SW 1271 (cell line): ENCODE data around the gene SP6.

Experiments
- DNase-seq, 2 experiments: peaks; one replicate each; lab custom pipeline; 2025; lab: John Stamatoyannopoulos, UW

SP6 gene

DNA sequence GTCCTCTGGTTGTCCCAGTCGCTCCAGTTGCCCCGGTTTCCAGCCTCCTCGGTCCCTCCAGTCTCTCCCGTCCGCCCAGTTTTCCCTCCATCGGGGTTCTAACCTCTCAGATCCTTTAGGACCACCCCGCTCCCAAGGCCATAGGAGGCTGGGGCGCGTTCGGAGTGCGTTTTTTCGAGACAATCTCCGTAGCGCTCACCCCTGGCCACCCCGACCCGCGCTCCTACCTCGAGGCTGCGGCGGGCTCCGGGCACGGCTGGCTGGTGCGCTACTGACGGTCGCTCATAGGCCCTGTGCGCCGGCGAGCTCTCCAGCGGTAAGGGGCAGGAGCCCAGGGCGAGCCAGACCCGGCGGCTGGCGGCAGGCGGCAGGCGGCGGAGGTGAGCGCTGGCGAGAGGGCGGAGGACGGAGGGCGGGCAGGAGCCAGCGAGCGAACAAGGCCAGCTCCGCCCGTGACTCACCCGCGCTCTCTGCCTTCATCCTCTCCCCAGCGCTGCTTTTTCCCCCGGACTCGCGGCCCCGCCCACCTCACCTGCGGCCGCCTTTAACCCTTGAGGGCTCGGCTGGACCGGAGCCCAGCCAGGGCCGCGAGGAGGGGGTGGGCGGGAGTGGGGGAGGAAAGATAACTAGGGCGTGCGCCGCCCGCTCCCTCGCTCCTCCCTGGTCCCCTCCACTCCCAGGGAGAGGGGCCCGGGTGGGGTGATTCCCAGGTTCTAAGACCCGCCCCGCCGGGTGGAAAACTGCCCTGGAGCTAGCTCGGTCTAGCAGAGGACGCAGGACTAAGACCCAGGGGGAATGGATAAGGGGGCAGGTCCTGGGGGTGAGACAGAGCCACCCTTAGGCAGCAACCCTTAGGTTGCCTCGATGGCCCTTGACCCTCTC, at the start of gene SP6:
TSS of gene SP6 (minus strand) at position 472 of the 882 bp plus-strand sequence. CDS start 2,734 bp downstream, outside the sequence.
- DNase-seq = no peak

DNA sequence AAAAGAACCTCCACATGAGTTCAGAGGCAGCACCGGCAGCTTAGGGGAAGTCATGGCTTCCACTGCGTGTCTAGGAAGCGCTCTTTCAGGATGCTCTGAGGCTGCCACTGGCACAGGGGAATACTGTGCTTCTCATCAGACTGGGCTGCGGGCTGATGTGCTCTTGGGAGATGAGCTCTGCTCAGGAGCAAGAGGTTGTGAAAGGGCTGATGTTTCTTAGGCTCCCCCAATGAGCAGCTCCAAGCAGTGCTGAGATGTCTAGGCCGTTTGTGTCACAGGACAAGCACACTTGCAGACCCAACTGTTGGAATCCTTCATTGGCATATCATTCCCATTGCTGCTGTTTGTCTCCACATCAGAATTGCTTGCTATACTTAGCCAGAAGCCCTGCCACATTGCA, 48.7 kb upstream of the SP6 start:
- no peak for DNase-seq

DNA sequence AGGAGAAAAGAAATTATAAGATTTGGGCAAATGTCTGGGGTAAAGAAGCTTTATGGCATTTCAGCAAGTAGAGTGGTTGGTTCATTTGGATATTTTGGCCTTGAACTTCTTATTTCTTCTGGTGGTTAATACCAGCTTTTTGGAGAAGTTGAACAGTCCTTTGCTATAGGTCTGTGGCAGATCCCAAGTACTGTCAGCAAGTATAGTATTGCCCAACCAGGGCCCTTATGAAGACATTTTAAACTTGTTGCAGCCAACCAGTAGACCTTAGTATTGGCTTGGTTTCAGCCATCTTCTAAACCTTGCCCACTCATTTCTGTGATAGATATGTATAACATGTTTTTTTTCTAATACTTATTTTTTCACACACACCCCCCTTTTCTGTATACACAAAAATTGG, 47.3 kb upstream of the SP6 start:
- DNase-seq = no peak

DNA sequence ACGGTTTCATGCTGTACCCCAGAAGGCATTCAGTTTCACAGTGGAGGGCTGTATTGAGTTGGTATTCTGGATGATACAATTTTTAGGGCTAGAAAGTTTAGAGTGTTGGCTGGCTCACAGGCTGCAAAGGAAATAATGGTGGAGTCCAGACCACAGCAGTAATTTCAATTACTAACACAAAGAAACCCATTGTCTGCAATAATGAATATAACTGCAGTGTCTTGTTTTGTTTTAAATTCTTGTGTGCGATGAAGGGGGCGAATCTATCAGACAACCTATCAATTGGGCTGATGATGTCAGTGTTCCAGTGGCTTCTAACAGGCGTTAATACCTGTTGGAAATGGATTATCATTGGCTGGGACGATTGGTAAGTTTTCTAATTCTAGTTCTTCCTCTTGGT, 46.6 kb upstream of the SP6 start:
- DNase-seq = no peak

DNA sequence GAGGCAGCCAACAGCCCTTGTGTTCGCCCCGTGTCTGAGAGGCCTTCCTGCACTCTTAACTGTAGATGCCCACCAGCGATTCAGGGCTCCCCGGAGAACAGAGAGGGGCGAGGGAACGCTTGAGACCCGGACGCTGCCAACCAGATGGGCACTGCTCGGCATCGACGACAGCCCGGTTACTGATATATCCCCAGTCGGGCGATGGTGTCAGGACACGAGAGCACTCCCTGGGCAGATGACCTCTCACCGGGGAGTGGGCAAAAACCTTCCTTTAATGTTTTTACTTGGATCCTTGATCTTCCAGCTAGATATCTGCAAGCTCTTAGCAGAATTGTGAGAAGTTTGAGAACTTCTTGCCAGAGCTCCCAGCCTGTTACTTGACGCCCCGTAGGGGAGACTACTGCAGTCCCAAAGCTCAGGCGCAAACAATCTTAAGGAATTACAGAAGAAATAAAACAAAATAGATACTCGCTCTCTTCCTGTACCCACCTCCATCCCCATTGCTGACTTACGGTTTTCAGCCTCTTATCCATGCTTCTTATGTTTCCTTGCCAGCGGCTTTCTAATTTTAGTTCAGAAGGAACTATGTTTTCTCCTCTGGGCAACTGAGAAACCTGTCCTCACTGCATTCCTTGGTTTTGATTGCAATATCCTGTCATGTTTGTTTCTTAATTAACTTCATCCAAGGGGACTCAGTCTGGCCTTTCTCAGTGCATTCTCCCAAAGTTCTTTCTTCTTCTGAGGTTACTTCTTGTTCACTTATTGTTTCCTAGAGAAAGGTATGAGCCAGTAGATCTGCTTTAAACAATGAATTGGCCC, 45.9 kb upstream of the SP6 start:
- DNase-seq = no peak

DNA sequence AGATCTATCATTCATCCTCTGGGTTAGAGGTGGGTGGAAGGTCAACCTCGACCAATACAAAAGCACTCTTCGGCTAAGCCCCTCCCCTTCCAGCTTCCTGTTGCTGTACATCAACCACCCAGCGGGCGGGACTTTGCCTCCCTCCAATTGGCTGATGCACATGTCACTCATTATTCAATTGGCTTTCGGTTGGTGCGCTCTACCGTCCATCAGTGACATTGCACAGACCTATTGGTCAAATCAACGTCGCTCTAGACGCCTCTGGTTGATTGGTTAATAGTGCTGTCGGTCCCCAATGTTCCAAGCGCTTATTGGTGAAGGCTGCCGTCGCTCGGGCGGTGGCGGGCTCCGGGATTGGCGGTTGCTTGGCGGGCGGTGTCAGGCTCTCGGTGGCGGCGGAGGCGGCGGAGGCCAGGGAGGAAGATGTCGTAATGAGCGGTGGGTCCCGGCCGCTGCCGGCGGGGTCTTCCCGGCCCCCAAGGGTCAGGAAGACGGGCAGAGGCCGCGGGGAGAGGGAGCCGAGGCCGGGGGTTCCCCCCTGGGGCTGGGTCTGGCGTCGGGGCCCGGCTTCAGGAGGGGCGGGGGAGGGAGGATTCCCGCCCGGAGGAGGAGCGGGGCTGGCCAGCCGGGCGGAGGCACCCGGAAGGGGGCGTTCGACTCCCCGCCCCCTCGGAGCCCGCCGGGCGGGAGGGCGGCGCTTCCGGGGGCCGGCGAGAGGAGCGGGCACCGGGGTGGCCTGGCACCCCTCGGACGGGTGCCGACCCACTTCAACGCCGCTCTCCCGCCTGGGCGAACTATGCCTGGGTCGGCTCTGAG, 45.1 kb upstream of the SP6 start, which contains the start of gene SP2:
TSS of gene SP2 (plus strand) at position 381 of the 816 bp plus-strand sequence. CDS start at position 432, 51 bp downstream.
- DNase-seq = peak; percentile 99 to 100

DNA sequence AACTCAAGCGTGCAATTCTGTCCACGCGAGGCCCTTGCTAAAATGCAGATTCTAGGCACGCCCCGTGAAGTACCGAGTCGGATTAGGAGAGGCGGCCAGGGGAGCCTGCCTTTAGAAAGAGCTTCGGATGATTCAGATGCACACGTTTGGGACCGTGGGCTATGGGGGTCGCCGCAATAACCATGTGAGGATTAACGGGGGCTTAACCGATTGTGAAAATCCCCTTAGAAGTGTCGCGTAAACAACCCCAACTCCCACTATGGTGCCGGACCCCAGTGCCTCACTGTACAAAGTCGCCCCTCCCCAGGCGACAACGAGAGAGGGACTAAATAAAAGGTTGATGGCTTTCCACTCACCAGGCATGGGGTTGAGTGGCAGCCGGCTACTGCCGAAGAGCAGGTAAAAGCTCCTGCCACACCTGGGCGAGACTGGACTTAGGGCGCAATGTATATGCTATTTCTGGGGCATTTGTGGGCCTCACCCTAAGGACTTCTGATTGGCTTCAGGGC, 44.4 kb upstream of the SP6 start:
- no peak for DNase-seq

DNA sequence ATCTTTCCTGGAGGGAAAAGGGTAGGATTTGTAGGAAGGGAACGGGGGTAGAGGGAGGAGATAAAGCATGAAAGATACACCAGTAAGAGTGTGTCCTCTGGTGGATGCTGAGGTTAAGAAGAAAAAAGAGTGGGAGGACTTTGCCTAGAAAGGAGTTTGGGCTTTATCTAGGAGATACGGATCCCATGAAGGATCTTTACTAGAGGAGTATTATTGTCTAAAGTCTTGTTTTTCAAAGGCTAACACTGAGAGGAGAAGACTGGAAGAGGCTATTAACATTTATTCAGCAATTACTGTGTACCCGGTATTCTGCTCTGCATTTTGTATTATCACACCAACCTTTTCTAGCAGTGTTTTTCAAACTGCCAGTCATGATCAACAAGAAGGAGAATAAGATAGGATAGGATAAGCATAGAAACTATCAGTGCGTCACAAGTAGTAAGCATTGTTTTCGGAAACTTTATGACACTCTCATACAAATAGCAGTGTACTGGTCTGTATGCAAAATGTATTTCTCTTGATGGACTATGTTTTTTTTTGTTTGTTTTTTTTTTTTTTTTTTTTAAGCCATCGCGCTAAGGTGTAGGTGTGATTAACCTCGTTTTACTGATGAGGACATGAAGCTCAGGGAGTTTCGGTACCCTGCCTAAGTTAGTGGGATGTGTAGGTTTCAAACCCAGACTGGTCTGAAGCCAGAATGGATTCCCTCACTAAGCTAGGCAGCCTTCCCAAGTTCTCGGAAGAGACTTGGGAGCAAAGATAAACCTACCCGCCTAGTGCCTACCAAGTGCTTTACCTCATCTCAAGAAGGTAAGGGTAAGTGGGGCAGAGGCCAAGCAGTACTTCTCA, 43.8 kb upstream of the SP6 start:
- no peak for DNase-seq

DNA sequence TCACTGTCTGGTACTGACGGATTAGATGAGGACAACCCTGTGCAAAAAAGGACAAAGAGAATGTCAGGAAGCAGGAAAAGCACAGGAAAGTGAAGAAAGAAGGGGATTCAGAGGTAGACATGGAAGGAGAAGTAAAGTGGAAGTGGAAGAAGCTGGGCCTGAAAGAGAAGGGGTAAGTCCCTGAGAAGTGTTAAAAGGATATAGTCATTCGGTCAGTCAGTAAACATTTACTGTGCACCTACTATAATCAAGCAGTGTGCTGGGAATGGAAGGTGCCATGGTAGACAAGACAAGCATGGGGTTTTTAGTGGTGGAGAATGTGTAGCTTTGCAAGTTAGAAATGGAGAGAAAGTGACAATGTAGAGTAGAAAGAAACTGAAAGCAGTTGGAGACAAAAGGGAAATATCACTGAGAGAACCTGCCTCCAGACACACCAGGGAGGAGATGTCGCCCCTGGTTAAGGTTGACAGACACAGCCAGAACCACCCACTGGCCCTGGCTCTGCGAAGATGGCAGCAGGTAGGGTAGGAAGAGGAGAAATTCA, 40.7 kb upstream of the SP6 start:
- DNase-seq = no peak

DNA sequence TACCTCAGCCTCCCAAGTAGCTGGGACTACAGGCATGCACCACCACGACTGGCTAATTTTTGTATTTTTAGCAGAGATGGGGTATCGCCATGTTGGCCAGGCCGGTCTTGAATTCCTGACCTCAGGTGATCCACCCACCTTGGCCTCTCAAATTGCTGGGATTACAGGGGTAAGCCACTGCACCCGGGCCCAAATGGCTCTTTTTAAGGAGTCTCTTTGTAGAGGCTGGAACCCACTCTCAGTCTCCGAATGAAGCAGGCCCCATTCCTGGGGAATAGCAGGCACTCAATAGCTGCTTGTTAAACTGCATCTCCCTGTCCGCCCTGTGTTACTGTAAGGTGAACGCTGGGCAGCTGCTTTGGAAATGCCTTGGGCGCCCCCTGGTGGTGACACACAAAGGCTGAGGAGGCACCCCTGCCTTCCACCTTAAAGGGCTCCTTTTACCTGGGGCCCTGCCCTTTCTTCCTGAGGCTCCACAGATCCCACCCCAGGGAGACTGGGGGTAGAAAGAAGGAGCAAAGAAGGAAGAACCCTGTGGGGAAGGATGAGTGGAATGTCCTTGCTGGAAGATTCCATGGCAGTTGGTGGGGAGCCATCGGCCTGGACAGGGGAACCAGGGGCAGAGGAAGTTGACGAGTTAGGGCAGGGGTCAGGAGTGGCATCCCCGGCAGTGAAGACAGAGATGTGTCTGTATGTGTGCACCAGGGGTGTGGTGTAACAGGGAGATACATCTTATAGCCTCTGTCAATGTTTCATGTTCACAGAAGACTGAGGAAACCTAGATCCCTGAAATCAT, 39.0 kb upstream of the SP6 start:
- DNase-seq = peak; percentile 44 to 66

DNA sequence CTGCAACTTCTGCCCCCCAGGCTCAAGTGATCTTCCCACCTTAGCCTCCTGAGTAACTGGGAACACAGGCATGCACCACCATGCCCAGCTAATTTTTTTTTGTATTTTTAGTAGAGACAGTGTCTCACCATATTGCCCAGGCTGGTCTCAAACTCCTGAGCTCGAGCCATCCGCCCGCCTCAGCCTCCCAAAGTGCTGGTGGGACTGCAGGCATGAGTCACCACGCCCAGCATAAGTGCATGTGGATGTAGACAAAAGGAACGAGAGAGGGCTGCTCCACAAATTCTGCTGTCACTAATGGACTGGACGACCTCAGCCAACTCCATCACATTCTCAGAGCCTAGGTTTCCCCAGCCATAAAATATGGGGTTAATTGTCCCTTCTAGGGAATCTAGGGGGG, 37.3 kb upstream of the SP6 start:
- no peak for DNase-seq

DNA sequence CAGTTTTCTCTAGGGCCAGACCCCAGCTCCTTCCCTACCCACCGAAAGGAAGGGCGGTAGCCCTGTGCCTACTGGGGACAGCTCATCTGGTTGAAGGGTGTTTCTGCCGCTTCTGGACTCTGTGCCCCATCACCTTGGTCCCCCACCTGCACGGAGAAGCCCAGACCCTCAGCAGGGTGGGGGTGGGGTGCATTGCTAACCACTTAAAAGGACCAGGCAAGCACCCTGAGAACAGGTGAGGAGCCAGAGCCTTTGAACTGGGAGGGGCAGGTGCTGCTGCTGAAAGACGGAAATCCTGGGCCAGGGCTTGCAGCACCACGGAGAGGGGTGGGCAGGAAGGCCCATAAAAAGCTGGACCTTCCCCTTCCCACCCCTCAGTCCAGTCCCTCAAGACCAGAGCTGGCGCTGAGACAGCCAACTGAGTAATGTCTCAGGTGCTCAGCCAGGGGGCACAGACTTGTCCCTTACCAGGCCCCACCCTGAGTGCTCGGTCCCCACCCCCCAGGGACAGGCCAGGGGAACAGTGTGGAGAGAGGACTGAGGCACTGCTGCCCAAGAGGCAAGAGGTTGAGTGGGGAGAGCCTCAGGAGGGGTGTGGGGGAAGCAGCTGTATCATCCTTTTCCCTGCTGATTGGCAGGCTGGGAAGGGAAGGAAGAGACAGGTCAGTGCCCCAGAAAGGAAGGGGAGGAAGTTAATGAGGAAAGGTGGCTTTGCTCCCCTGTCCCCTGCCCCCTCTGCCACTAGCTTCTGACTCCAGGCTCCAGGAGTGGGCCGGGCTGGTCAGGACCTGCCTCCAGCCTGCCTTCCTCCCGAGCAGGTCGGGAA, 34.2 kb upstream of the SP6 start:
- no peak for DNase-seq

DNA sequence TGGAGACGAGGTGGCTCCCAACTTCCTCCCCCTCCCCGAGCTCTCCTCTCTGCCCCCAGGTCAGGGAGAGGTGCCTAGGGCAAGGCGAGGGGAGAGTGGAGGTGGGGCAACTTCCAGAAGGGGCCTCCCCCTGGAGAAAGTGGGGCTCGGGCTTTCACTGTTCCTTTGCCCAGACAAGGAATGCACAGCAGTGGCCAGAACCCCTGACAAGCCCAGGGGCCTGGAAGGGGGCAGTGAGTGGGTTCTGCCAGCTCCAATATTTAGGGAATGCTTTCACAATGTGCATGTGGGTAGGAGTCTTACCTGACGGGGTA, 33.4 kb upstream of the SP6 start:
- no peak for DNase-seq

DNA sequence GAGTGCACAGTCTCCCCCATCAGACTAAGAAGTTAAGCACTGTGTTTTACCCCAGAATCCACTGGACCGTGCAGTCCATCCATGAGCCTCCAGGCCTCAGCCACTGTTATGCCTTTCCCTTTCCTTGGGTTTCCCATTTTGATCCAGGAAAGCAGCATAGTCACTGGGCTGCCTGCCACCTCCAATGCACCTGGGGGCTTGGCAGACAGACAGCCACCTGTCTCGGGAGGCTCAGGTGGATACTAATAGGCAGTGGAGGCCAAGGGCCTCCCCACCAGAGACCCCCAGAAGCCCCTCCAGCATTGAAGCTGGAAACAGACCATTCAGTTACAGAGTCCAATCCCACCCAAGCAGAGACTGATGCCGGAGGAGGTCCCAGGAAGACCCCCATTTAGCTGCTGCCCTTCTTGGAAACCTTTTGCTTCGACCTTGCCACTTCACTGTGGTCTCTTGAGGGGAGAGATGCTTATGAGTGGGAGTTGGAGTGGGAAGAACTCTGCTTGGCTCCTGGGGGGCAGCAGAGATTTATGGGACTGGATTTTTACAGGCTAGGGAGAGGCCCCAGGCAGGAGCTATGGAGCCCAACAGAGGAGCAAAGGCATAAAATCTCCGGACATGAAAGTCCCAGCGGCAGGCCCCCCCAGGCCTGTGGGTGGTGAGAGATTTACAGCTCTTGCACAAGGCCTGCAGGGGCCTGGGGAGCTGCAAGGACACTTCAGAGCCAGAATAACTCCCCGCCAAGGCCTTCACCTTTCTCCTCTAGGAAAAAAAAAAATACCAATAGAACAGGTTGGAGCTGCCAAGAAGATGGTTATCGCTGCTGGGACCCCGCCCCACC, 32.8 kb upstream of the SP6 start:
- DNase-seq = no peak

DNA sequence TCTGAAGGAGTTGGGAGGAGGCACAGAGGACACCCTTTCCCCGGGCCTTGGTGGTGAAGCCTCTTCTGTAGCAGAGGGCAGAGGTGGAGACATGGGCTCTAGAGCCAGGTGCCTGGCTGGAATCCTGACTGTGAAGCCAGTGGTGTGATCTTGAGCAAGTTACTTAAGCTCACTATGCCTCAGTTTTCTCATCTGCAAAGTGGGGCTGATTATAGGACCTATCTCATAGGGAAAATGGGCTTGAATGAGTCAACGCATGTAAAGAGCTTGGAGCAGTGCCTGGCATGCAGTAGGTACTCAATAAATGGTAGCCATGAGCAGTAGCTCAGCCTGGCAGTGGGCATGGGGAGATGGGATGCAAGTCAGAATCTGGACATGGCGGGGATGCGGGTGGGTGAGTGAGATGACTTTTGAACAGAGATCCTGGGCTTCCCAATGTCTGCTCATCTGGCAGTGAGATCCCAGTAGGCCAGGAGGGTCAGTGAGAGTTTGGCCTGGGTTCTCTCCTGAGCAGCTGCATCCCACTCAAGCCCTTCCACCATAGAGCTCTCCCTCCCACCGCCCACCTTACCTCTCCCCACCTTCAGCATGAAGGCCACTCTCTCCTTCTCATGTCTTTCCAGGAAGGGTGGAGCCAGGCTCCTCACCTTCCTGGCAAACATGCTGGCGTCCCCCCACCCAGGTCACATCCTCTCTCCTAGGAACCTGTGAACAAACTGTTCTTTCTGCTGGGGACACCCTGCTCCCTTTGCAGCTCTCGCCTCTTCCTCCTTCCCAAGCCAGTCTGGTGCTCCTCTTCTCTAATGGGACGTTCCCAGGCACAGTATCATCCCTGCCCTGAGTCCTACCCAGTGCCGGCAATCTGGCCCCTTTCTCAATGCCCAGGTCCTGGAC, 32.0 kb upstream of the SP6 start:
- no peak for DNase-seq

DNA sequence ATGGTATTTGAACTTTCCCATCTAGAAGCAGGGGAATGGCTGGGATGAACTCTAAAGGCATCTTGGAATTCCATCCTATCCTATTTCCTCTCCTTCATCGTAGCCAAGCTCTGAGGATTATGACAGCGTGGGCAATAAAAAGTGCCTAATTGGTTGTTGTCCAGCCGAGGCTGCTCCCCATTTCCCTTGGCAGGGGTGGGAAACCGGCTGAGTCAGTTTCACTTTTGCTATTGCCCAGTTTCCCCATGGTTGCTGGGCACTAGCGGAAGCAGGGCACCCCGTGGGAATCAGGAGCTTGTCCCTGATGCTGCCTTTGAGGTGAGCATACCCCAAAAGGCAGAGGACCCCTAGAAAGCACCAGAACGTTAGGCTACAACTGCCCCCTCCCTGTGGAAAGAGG, 31.3 kb upstream of the SP6 start:
- DNase-seq = no peak

DNA sequence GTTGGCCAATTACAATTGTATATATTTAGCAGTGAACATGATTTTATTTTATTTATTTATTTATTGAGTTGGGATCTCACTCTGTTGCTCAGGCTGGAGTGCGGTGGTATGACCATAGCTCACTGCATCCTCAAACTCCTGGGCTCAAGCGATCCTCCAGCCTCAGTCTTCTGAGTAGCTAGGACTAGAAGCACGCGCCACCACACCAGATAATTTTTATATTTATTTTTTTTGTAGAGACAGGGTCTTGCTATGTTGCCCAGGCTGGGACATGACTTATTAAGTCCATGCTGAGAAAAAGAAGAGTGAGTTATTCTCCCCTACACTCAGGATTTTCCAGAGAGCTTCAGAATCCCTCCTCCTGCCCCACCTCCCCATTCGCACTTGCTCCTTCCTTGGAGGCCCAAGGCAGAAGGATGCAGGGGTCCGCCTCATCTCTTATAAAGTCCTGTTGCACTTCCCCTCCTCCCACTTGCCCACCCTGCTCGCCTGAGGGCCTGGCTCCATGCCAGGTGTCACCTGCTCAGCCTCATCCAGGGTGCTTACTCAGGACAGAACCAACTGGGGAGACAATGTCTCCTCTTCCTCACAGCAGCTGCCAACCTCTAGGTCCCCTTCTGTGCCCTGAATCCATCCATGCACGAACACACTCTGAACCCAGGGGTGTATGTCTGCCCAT, 29.0 kb upstream of the SP6 start:
- DNase-seq = no peak
